HCT116 (cell line): ENCODE results near the gene AQP12B. TPM values are rescaled to one million over a fixed set of nuclear protein-coding genes. Genes with fewer than 3 reads are reported as not detected.

Experiments used
- ATAC-seq: fragments of 200-7000 bp; cut with Tn5 transposase; 2 replicates; pipeline ENCODE4 v1.9.1; 2020; ENCODE audit warnings: mild to moderate bottlenecking, moderate library complexity
- BruUV-seq: library from RNA; stranded (reverse); fragments of 400-500 nt; replicated peaks from 2 replicates; lab custom pipeline; 2021; lab: Mats Ljungman, UMichigan
- CTCF ChIA-PET: fragments of 300-600 bp; sonication (Branson Sonifier 250); formaldehyde crosslinking; loops from one replicate; lab custom pipeline; 2021; ENCODE audit warnings: antibody characterized with exemption; lab: Charles Lee
- POLR2A ChIA-PET: fragments of 300-600, 350-600 bp; sonication (Branson Sonifier 250); formaldehyde crosslinking; loops from one replicate; lab custom pipeline; 2021; ENCODE audit warnings: antibody characterized with exemption; lab: Charles Lee
- RAD21 ChIA-PET, 2 experiments: fragments of 300-600 bp; sonication (Branson Sonifier 250); formaldehyde crosslinking; loops; one replicate each; lab custom pipeline; 2023; ENCODE audit warnings: low total read pairs in 2 of 2; ENCODE audit not compliant: uncharacterized antibody in 2 of 2, unreplicated experiment in 2 of 2, low non-redundant PET in 1 of 2; lab: Charles Lee
- DNase-seq: peaks from one replicate; pipeline ENCODE4 v3.0.0-alpha.2; 2010; ENCODE audit warnings: low read depth, low spot score
- H2AFZ ChIP-seq: fragments of 200-600 bp; shearing (Covaris generic), sonication (generic); 2 replicates; pipeline ENCODE4 v1.6.1; 2017; ENCODE audit warnings: low read depth, mixed run types, mixed read lengths, antibody characterized with exemption, low read length; ENCODE audit not compliant: poor library complexity, severe bottlenecking
- H3K27ac ChIP-seq: 2 replicates; pipeline ENCODE4 v1.5.1; 2012; ENCODE audit warnings: low read depth, low read length
- H3K27me3 ChIP-seq: fragments of 200-600 bp; sonication (generic); 2 replicates; pipeline ENCODE4 v1.6.1; 2016; ENCODE audit warnings: mixed run types, low read length, mixed read lengths; ENCODE audit not compliant: insufficient read depth
- H3K36me3 ChIP-seq, 2 experiments: fragments of 200-500 bp in 1 of 2; fragments of 200-600 bp in 1 of 2; sonication (Bioruptor generic) in 1 of 2; sonication (generic) in 1 of 2; 2 replicates each; pipeline versions ENCODE4 v1.5.1 to v1.6.1; 2014 to 2016; ENCODE audit warnings: low read length in 2 of 2, inconsistent platforms in 1 of 2, mixed read lengths in 1 of 2, mixed run types in 1 of 2; ENCODE audit not compliant: insufficient read depth in 2 of 2, control insufficient read depth in 1 of 2
- H3K4me1 ChIP-seq, 2 experiments: fragments of 200-600 bp in 1 of 2; sonication (generic) in 1 of 2; 2 replicates each; pipeline versions ENCODE4 v1.5.1 to v1.6.1; 2012 to 2017; ENCODE audit warnings: low read length in 2 of 2, inconsistent platforms in 1 of 2, mild to moderate bottlenecking in 1 of 2, mixed read lengths in 1 of 2, mixed run types in 1 of 2, moderate library complexity in 1 of 2; ENCODE audit not compliant: insufficient read depth in 2 of 2, control insufficient read depth in 1 of 2
- H3K4me2 ChIP-seq: fragments of 200-600 bp; sonication (generic); 2 replicates; pipeline ENCODE4 v1.6.1; 2017; ENCODE audit warnings: mixed run types, low read length, mixed read lengths
- H3K4me3 ChIP-seq, 2 experiments: fragments of 200-600 bp in 1 of 2; sonication (generic) in 1 of 2; replicated peaks in 1 of 2; 2 replicates each; pipeline ENCODE4 v1.5.1; 2011 to 2016; ENCODE audit warnings: low read length in 2 of 2, control low read depth in 1 of 2, low read depth in 1 of 2, mild to moderate bottlenecking in 1 of 2, mixed read lengths in 1 of 2, mixed run types in 1 of 2
- H3K79me2 ChIP-seq: fragments of 200-600 bp; sonication (generic); 2 replicates; pipeline ENCODE4 v1.6.1; 2017; ENCODE audit warnings: mild to moderate bottlenecking, mixed run types, low read length, moderate library complexity, mixed read lengths; ENCODE audit not compliant: insufficient read depth
- H3K9ac ChIP-seq: fragments of 200-600 bp; sonication (generic); 2 replicates; pipeline ENCODE4 v1.6.1; 2016; ENCODE audit warnings: low read length, mixed read lengths
- H3K9me2 ChIP-seq: fragments of 200-600 bp; sonication (generic), shearing (Covaris generic); 2 replicates; pipeline ENCODE4 v1.6.1; 2017; ENCODE audit warnings: mixed run types, mild to moderate bottlenecking, moderate library complexity; ENCODE audit not compliant: insufficient read depth
- H3K9me3 ChIP-seq, 2 experiments: fragments of 200-500 bp in 1 of 2; fragments of 200-600 bp in 1 of 2; sonication (Bioruptor generic) in 1 of 2; sonication (generic) in 1 of 2; 2 replicates each; pipeline ENCODE4 v1.6.1; 2014 to 2017; ENCODE audit warnings: low read length in 2 of 2, mixed read lengths in 2 of 2, inconsistent platforms in 1 of 2, low read depth in 1 of 2, mild to moderate bottlenecking in 1 of 2, mixed run types in 1 of 2, moderate library complexity in 1 of 2; ENCODE audit not compliant: control insufficient read depth in 1 of 2, insufficient read depth in 1 of 2
- H4K20me1 ChIP-seq: fragments of 200-600 bp; sonication (generic), shearing (Covaris generic); 2 replicates; pipeline ENCODE4 v1.6.1; 2017; ENCODE audit warnings: mixed run types, mild to moderate bottlenecking, moderate library complexity; ENCODE audit not compliant: insufficient read depth
- CBX3 ChIP-seq: IDR thresholded peaks from 2 replicates; pipeline ENCODE4 v1.6.1; 2012; ENCODE audit warnings: low read depth
- FOSL1 ChIP-seq: IDR thresholded peaks from 2 replicates; pipeline ENCODE4 v1.6.1; 2012; ENCODE audit warnings: low read depth
- JUND ChIP-seq: IDR thresholded peaks from 2 replicates; pipeline ENCODE4 v1.6.1; 2012
- POLR2AphosphoS5 ChIP-seq: IDR thresholded peaks from 2 replicates; pipeline ENCODE4 v1.6.1; 2011; ENCODE audit warnings: mild to moderate bottlenecking, low read depth, low read length, moderate library complexity
- RAD21 ChIP-seq: IDR thresholded peaks from 2 replicates; pipeline ENCODE4 v1.6.1; 2012; ENCODE audit warnings: low read depth, mild to moderate bottlenecking
- ZBTB33 ChIP-seq: IDR thresholded peaks from 2 replicates; pipeline ENCODE4 v1.6.1; 2011; ENCODE audit warnings: mild to moderate bottlenecking, low read length, moderate library complexity; ENCODE audit not compliant: insufficient replicate concordance; ENCODE audit errors: extremely low read depth
- ZFX ChIP-seq: fragments of 450-650 bp; IDR thresholded peaks from 2 replicates; pipeline ENCODE4 v1.6.1; 2017
- ZNF274 ChIP-seq: fragments of 200-500 bp; sonication (Bioruptor generic); IDR thresholded peaks from 2 replicates; pipeline ENCODE4 v1.6.1; 2014; ENCODE audit warnings: mild to moderate bottlenecking, low read depth, low read length, inconsistent platforms
- intact Hi-C: fragments of 100-400 bp; cut with micrococcal nuclease; formaldehyde crosslinking; loops from 2 replicates; pipeline ENCODE4 v1.10.0; 2022
- total RNA-seq: library from RNA; stranded (reverse); gene quantifications from one replicate; pipeline ENCODE4 v1.2.1, GENCODE V29; 2021; ENCODE audit not compliant: unreplicated experiment

The AQP12B gene
- total RNA-seq, 1 experiment from 2014 or later = not detected

GRCh38 chr2:240707821-240708220 is 25.1 kb upstream of the AQP12B start:
- intact Hi-C loops = loop anchor here (5.0 kb wide), 2 partner anchors 41 to 211 kb away; no protein-coding TSS in a partner anchor
- H3K27me3 ChIP-seq = no peaks in the 10 kb centered on the region; the same call in 1 of the 2 replicates
- POLR2A ChIA-PET = no interaction called here

More at GRCh38 chr2:240707821-240708220, 25.1 kb upstream of the AQP12B start:
- H3K9me3 ChIP-seq = no peaks in the 10 kb centered on the region
- no peaks in the 10 kb centered on the region for H4K20me1 ChIP-seq
- no peak overlapping the region for H3K9ac ChIP-seq
- H3K27ac ChIP-seq = no peak overlapping the region
- H3K79me2 ChIP-seq = no peaks in the 10 kb centered on the region
- no TSS peak for BruUV-seq
- H3K4me2 ChIP-seq = no peak overlapping the region
- no peaks in the 10 kb centered on the region for H3K36me3 ChIP-seq
- H3K9me2 ChIP-seq = no peaks in the 10 kb centered on the region
- ATAC-seq = no peak
- DNase-seq = no peak
- no peaks in the 10 kb centered on the region for H3K4me1 ChIP-seq
- no peak for TF ChIP-seq FOSL1
- TF ChIP-seq POLR2AphosphoS5 = no peak
- no peak for TF ChIP-seq JUND
- TF ChIP-seq ZNF274 = no peak
- no peak for TF ChIP-seq RAD21
- TF ChIP-seq ZBTB33 = no peak
- no peak for TF ChIP-seq CBX3
- no peak for TF ChIP-seq ZFX
- TF ChIP-seq, all 23 proteins: peak for 0
- H3K4me3 ChIP-seq = no peak overlapping the region
- no peak overlapping the region for H2AFZ ChIP-seq
- RAD21 ChIA-PET = no interaction called here
- CTCF ChIA-PET = interaction anchor here (1.5 kb wide), 1 partner anchor 133 kb away, joined by 3 read pairs; no protein-coding TSS in a partner anchor
